ENCODE measurements around the gene SH3RF3.

The SH3RF3 gene

GRCh38 chr2:109380502-109381326, 251.7 kb downstream of the SH3RF3 start:
- in situ Hi-C loops (cut with HindIII; ENCODE audit: low sequenced_read_pairs), result no loop called here

- in situ Hi-C loops (cut with HindIII; ENCODE audit: low sequenced_read_pairs), result no loop called here
Measured at GRCh38 chr2:109381327-109381820, 252.4 kb downstream of the SH3RF3 start.

GRCh38 chr2:109382226-109382895, 253.4 kb downstream of the SH3RF3 start:
- in situ Hi-C loops (cut with HindIII; ENCODE audit: low sequenced_read_pairs), result no loop called here

GRCh38 chr2:109382951-109383350, 253.9 kb downstream of the SH3RF3 start:
- in situ Hi-C loops (cut with HindIII; ENCODE audit: low sequenced_read_pairs), result no loop called here

GRCh38 chr2:109383505-109384307, 254.7 kb downstream of the SH3RF3 start:
- in situ Hi-C loops (cut with HindIII; ENCODE audit: low sequenced_read_pairs), result no loop called here

GRCh38 chr2:109384308-109385271, 255.6 kb downstream of the SH3RF3 start:
- in situ Hi-C loops (cut with HindIII; ENCODE audit: low sequenced_read_pairs), result no loop called here

- in situ Hi-C loops (cut with HindIII; ENCODE audit: low sequenced_read_pairs), result no loop called here
Measured at GRCh38 chr2:109385506-109385905, 256.5 kb downstream of the SH3RF3 start.

- in situ Hi-C loops (cut with HindIII; ENCODE audit: low sequenced_read_pairs), result no loop called here
Measured at GRCh38 chr2:109386004-109386695, 257.1 kb downstream of the SH3RF3 start.

- in situ Hi-C loops (cut with HindIII; ENCODE audit: low sequenced_read_pairs), result no loop called here
Measured at GRCh38 chr2:109387221-109387735, 258.3 kb downstream of the SH3RF3 start.

- in situ Hi-C loops (cut with HindIII; ENCODE audit: low sequenced_read_pairs), result no loop called here
Measured at GRCh38 chr2:109387778-109388469, 258.9 kb downstream of the SH3RF3 start.

GRCh38 chr2:109391243-109391642, 262.2 kb downstream of the SH3RF3 start:
- in situ Hi-C loops (cut with HindIII; ENCODE audit: low sequenced_read_pairs), result no loop called here

- in situ Hi-C loops (cut with HindIII; ENCODE audit: low sequenced_read_pairs), result no loop called here
Measured at GRCh38 chr2:109392140-109392539, 263.1 kb downstream of the SH3RF3 start.

GRCh38 chr2:109392816-109393661, 264.0 kb downstream of the SH3RF3 start:
- in situ Hi-C loops (cut with HindIII; ENCODE audit: low sequenced_read_pairs), result no loop called here

GRCh38 chr2:109393662-109393972, 264.6 kb downstream of the SH3RF3 start:
- in situ Hi-C loops (cut with HindIII; ENCODE audit: low sequenced_read_pairs), result no loop called here

- in situ Hi-C loops (cut with HindIII; ENCODE audit: low sequenced_read_pairs), result loop anchor here (5.0 kb wide), 1 partner anchor 263 kb away; no protein-coding TSS in a partner anchor
Measured at GRCh38 chr2:109395494-109396201, 266.6 kb downstream of the SH3RF3 start.

- in situ Hi-C loops (cut with HindIII; ENCODE audit: low sequenced_read_pairs), result loop anchor here (5.0 kb wide), 1 partner anchor 264 kb away; no protein-coding TSS in a partner anchor
Measured at GRCh38 chr2:109396202-109397180, 267.5 kb downstream of the SH3RF3 start.
